GM12875 (cell line): Measurements from ENCODE around the gene DSCAM.

Experiments
- H3K4me3 ChIP-seq: one replicate; pipeline ENCODE4 v1.5.1; 2011; ENCODE audit warnings: low read depth, low read length, control low read depth
- TF ChIP-seq, protein P1 (sequence below): IDR thresholded peaks from 2 replicates; pipeline ENCODE4 v1.5.1; 2011; ENCODE audit warnings: low read depth, mild to moderate bottlenecking, control low read depth, inconsistent platforms, low read length, moderate library complexity, borderline replicate concordance; ENCODE audit not compliant: insufficient read depth

The DSCAM gene

DNA sequence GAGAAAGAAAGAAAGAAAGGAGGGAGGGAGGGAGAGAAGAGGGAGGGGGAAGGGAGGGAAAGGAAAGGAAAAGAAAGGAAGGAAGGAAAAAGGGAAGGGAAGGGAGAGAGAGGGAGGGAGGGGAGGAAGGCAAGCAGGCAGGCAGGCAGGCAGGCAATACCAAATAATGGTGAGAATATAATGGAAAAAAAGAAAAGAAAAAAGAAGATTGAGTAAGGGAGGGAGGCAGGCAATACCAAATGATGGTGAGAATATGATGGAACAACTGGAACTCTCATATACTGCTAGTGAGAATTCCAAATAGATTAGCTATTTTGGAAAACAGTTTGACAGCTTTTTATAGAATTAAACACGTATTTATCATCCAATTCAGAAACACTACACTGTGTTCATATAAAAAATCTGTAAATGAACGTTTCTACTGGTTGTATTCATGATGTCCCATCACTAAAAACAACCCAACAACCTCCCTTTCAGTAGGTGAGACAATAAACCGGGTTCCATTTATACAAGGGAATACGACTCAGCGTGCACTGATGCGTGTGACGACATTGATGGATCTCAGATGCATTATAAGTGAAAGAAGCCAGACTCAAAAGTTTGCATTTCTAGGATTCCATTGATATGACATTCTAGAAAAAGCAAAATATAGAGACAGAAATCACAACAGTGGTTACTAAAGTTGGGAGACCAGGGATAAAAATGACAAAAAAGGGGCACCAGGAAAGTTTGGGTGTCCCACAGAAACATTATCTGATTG is 226.4 kb downstream of the DSCAM start:
- no peak overlapping the region for H3K4me3 ChIP-seq
- TF ChIP-seq, protein P1, sequence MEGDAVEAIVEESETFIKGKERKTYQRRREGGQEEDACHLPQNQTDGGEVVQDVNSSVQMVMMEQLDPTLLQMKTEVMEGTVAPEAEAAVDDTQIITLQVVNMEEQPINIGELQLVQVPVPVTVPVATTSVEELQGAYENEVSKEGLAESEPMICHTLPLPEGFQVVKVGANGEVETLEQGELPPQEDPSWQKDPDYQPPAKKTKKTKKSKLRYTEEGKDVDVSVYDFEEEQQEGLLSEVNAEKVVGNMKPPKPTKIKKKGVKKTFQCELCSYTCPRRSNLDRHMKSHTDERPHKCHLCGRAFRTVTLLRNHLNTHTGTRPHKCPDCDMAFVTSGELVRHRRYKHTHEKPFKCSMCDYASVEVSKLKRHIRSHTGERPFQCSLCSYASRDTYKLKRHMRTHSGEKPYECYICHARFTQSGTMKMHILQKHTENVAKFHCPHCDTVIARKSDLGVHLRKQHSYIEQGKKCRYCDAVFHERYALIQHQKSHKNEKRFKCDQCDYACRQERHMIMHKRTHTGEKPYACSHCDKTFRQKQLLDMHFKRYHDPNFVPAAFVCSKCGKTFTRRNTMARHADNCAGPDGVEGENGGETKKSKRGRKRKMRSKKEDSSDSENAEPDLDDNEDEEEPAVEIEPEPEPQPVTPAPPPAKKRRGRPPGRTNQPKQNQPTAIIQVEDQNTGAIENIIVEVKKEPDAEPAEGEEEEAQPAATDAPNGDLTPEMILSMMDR, result no peak

GRCh38 chr21:40618191-40618973 is 228.6 kb downstream of the DSCAM start:
- TF ChIP-seq, protein P1, result no peak
- H3K4me3 ChIP-seq, result no peak overlapping the region

GRCh38 chr21:40616377-40616704 is 230.6 kb downstream of the DSCAM start:
- TF ChIP-seq, protein P1, result no peak
- H3K4me3 ChIP-seq, result no peak overlapping the region

GRCh38 chr21:40615505-40616376 is 231.2 kb downstream of the DSCAM start:
- no peak overlapping the region for H3K4me3 ChIP-seq
- TF ChIP-seq, protein P1, result no peak

DNA sequence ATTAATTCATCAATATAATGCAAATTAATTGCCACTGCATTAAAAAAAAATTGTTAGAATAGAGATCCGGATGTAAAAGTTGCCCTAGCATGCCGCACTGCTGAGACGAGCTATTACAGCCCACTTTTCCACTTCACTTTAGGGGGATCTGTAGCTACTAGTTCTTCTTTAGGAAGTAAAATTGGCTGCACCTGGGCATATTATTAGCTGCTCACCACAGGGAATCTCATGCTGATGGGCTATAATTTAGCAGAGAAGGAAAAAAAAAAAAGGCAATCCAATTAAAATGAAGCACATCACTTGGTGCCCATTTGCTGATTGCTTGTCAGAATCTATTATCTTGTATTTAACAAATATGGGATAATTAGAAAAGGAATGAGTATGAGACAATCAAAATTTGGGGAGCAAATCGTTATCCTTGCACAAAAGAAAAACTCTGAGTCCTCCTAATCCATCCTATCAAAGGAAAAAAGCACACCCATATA is 233.4 kb downstream of the DSCAM start:
- TF ChIP-seq, protein P1, result no peak

GRCh38 chr21:40610345-40610744 is 236.6 kb downstream of the DSCAM start:
- H3K4me3 ChIP-seq, result no peak overlapping the region
- TF ChIP-seq, protein P1, result no peak

More for the DNA sequence above, 233.4 kb downstream of the DSCAM start:
- no peak overlapping the region for H3K4me3 ChIP-seq
